Measurements from ENCODE around the gene TMCC1.

TMCC1 gene

GRCh38 chr3:129605922-129606635, 287.4 kb downstream of the TMCC1 start:
- Mint-ChIP-seq H3K4me1 (ENCODE audit: low read depth) (peaks cover 13% of the 10 kb centered on the region), H3K27ac (peak overlapping the region; percentile 61), H3K4me3 (peak overlapping the region; percentile 83), H3K9me3 (no peaks in the 10 kb centered on the region), H3K27me3 (peaks cover 32% of the 10 kb centered on the region), H3K36me3 (ENCODE audit: low read depth) (no peaks in the 10 kb centered on the region)

GRCh38 chr3:129605203-129605921, 288.1 kb downstream of the TMCC1 start:
- H3K4me3 Mint-ChIP-seq = peak overlapping the region; percentile 83
- no peaks in the 10 kb centered on the region for H3K36me3 Mint-ChIP-seq (ENCODE audit: low read depth)
- peak overlapping the region; percentile 61 for H3K27ac Mint-ChIP-seq
- peaks cover 13% of the 10 kb centered on the region for H3K4me1 Mint-ChIP-seq (ENCODE audit: low read depth)
- no peaks in the 10 kb centered on the region for H3K9me3 Mint-ChIP-seq
- H3K27me3 Mint-ChIP-seq = peaks cover 32% of the 10 kb centered on the region

- Mint-ChIP-seq H3K4me3 (peak overlapping the region; percentile 20), H3K27ac (no peak overlapping the region), H3K36me3 (ENCODE audit: low read depth) (no peaks in the 10 kb centered on the region)
These were observed 288.7 kb downstream of the TMCC1 start for GRCh38 chr3:129604767-129605166.

DNA sequence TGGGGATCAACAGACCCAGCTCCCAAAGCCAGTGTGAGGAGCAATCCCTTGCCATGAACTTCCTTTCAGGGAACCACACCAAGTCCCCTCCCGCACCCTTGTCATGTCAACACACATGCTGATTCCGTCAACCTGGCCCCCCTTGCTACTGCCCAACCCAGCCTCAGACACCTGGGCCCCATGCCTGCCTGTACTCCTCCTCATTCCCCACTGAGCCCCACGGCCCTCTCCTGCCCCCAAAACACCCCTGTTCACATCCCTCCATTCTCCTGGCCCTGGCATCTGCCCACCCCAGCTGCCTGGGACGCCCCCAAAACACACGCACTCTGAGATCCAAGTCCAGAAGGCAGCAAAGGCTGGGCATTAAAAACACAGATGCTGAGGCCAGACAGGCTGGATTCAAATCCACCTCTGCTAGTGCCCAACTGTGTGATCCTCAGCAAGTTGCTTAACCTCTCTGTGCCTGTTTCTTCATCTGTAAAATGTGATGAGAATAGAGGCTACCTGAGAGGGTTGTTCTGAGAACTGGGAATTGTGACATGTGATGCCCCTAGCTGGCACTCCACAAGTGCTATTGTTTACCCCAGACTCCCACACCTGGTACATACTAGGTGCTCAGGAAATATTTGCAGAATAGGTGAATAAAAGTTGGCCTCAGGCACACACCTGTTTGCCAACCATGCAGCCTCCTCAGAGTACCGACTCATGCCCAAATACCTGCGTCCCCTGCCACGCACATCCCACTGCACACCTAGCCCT, 289.3 kb downstream of the TMCC1 start:
- no peaks in the 10 kb centered on the region for H3K36me3 Mint-ChIP-seq (ENCODE audit: low read depth)
- no peak overlapping the region for H3K27ac Mint-ChIP-seq
- H3K4me1 Mint-ChIP-seq (ENCODE audit: low read depth) = peaks cover 22% of the 10 kb centered on the region
- H3K27me3 Mint-ChIP-seq = peaks cover 32% of the 10 kb centered on the region
- H3K4me3 Mint-ChIP-seq = peak overlapping the region; percentile 13
- no peaks in the 10 kb centered on the region for H3K9me3 Mint-ChIP-seq

More at GRCh38 chr3:129604767-129605166, 288.7 kb downstream of the TMCC1 start:
- peaks cover 32% of the 10 kb centered on the region for H3K27me3 Mint-ChIP-seq
- peaks cover 19% of the 10 kb centered on the region for H3K4me1 Mint-ChIP-seq (ENCODE audit: low read depth)
- no peaks in the 10 kb centered on the region for H3K9me3 Mint-ChIP-seq

DNA sequence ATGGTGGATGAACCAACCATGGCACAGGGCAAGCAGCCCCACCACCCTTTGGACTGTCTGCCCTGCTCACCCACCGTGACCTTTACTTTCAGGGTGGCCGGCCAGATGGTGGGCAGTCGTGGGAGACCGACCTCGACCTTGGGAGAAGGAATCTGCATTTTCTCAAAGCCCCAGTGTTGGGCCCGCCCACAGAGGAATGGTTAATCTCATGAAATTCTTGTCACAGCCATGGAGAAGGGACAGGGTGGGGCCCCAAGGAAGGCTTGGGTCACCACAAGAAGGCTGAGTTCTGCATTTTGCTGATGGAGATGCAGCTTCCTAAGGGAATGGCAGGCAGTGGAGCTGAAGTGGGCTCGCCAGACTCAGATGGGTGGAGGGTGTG, 290.0 kb downstream of the TMCC1 start:
- peaks cover 20% of the 10 kb centered on the region for H3K4me1 Mint-ChIP-seq (ENCODE audit: low read depth)
- no peak overlapping the region for H3K27ac Mint-ChIP-seq
- H3K4me3 Mint-ChIP-seq = no peak overlapping the region
- no peaks in the 10 kb centered on the region for H3K36me3 Mint-ChIP-seq (ENCODE audit: low read depth)
- H3K27me3 Mint-ChIP-seq = peaks cover 28% of the 10 kb centered on the region
- no peaks in the 10 kb centered on the region for H3K9me3 Mint-ChIP-seq

DNA sequence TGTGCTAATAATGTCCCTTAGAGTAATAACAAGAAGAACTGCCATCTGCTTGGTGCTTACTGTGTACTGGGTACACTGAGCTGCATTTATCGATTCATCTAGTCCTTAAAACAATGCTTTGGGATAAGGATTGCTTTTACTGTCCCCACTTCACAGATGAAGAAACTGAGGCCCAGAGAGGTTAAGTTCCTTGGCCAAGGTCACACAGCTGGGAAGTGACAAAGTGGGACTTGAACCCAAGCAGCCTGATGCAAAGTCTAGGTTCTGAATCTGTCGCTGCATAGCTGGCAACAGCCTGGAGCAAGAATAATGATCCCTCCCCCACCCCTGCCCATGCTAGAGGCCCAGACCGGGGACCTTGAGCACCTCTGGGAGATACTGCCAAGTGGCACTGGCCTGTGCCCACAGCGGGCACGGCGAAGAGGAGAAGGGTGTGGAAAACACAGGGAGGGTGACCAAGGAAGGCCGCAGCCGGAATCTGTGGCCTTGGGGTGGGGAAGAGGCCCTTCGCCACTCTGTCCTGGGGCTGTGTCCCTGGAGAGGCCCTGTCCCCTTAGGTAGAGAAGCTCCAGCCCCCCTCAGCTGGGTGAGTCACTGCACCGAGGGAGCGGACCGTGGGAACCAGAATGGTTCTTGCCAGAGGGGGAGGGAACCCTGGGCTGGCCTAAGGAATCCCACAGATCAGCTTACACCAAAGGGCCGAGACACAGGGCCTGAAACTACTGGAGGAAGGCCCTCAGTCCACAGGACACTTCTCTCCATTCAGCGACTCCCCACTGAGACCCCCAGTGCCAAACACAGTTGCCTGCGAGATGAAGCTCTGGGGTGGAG, 290.6 kb downstream of the TMCC1 start:
- Mint-ChIP-seq H3K36me3 (ENCODE audit: low read depth) (no peaks in the 10 kb centered on the region), H3K27ac (no peak overlapping the region), H3K4me1 (ENCODE audit: low read depth) (peaks cover 17% of the 10 kb centered on the region), H3K4me3 (no peak overlapping the region), H3K9me3 (no peaks in the 10 kb centered on the region), H3K27me3 (peaks cover 23% of the 10 kb centered on the region)

- H3K9me3 Mint-ChIP-seq = no peaks in the 10 kb centered on the region
- no peak overlapping the region for H3K27ac Mint-ChIP-seq
- H3K4me3 Mint-ChIP-seq = no peak overlapping the region
- no peaks in the 10 kb centered on the region for H3K36me3 Mint-ChIP-seq (ENCODE audit: low read depth)
- H3K27me3 Mint-ChIP-seq = peaks cover 22% of the 10 kb centered on the region
- peaks cover 17% of the 10 kb centered on the region for H3K4me1 Mint-ChIP-seq (ENCODE audit: low read depth)
These were observed 291.2 kb downstream of the TMCC1 start for GRCh38 chr3:129602309-129602708.

GRCh38 chr3:129601713-129602112, 291.8 kb downstream of the TMCC1 start:
- Mint-ChIP-seq H3K4me3 (no peak overlapping the region), H3K27ac (no peak overlapping the region), H3K9me3 (no peaks in the 10 kb centered on the region), H3K36me3 (ENCODE audit: low read depth) (no peaks in the 10 kb centered on the region), H3K27me3 (peaks cover 16% of the 10 kb centered on the region), H3K4me1 (ENCODE audit: low read depth) (peaks cover 13% of the 10 kb centered on the region)

- no peak overlapping the region for H3K4me3 Mint-ChIP-seq
- H3K9me3 Mint-ChIP-seq = no peaks in the 10 kb centered on the region
- H3K27ac Mint-ChIP-seq = no peak overlapping the region
- H3K27me3 Mint-ChIP-seq = peaks cover 13% of the 10 kb centered on the region
- H3K4me1 Mint-ChIP-seq (ENCODE audit: low read depth) = peaks cover 9% of the 10 kb centered on the region
- no peaks in the 10 kb centered on the region for H3K36me3 Mint-ChIP-seq (ENCODE audit: low read depth)
These were observed 293.2 kb downstream of the TMCC1 start for GRCh38 chr3:129600348-129600747.

DNA sequence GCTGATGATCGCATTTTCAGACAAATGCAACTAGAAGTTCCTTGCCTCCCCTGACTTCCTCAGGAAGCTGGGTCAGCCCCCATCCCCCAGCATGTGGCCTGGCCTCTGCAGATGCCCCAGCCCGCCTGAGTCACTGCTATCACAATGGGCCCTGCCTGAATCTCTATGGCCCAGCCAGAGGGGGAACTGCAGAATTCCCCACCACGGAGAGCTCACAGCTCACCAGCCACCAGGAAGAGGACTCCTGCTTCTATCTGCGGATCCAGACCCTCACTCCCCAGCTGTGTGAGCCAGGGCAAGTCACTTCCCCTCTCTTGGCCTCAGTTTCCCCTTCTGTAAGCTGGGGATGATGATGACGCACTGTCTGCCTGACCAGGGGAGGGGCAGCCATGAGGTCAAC, 293.9 kb downstream of the TMCC1 start:
- Mint-ChIP-seq H3K9me3 (no peaks in the 10 kb centered on the region), H3K27me3 (peaks cover 16% of the 10 kb centered on the region), H3K4me1 (ENCODE audit: low read depth) (peaks cover 9% of the 10 kb centered on the region)

DNA sequence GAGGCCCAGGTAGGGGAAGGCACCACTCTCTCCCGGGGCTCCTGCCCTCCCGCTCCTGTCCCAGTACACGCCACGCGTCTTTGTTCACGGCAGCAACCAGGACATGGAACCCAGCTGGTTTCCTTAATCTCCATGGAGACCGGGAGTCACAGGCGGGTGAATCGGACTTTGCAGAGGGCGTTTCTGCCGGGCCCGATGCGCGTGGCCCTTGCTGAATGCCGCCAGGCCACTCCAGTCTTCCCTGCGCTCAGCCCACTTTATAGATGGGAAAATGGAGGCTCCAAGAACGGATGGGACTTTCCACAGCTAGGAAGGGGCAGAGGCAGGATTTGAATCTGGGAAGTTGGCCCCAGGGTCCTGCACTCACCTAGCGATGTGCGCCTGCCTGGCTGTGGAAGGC, 294.4 kb downstream of the TMCC1 start:
- H3K4me1 Mint-ChIP-seq (ENCODE audit: low read depth) = peaks cover 14% of the 10 kb centered on the region
- no peaks in the 10 kb centered on the region for H3K9me3 Mint-ChIP-seq
- no peaks in the 10 kb centered on the region for H3K36me3 Mint-ChIP-seq (ENCODE audit: low read depth)
- H3K27ac Mint-ChIP-seq = no peak overlapping the region
- no peak overlapping the region for H3K4me3 Mint-ChIP-seq
- peaks cover 11% of the 10 kb centered on the region for H3K27me3 Mint-ChIP-seq

More for the DNA sequence above, 293.9 kb downstream of the TMCC1 start:
- H3K36me3 Mint-ChIP-seq (ENCODE audit: low read depth) = no peaks in the 10 kb centered on the region
- H3K27ac Mint-ChIP-seq = no peak overlapping the region
- H3K4me3 Mint-ChIP-seq = no peak overlapping the region

DNA sequence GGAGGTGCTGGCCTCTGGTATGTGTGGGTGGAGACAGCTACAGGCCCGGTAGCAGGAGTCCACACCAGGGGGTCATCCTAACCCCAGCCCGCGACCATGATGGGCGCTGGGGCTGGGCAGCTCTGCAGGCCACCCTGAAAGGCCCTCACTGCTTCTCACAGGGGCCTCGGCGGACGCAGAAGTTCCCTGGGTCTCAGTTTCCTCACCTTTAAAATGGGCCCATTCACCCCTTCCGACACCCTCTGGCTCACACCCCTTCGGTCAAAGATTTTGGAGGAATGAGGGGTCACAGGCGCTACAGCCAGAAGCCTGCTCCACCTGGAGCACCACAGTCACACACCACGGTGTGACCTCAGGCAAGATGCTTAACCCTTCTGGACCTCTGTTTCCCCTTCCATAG, 295.0 kb downstream of the TMCC1 start:
- Mint-ChIP-seq H3K27ac (no peak overlapping the region), H3K9me3 (no peaks in the 10 kb centered on the region), H3K4me1 (ENCODE audit: low read depth) (peaks cover 20% of the 10 kb centered on the region), H3K36me3 (ENCODE audit: low read depth) (no peaks in the 10 kb centered on the region), H3K27me3 (peaks cover 7% of the 10 kb centered on the region), H3K4me3 (no peak overlapping the region)

GRCh38 chr3:129598000-129598381, 295.5 kb downstream of the TMCC1 start:
- H3K4me3 Mint-ChIP-seq = no peak overlapping the region
- peaks cover 25% of the 10 kb centered on the region for H3K4me1 Mint-ChIP-seq (ENCODE audit: low read depth)
- H3K36me3 Mint-ChIP-seq (ENCODE audit: low read depth) = no peaks in the 10 kb centered on the region
- H3K27me3 Mint-ChIP-seq = peaks cover 6% of the 10 kb centered on the region
- no peak overlapping the region for H3K27ac Mint-ChIP-seq
- H3K9me3 Mint-ChIP-seq = no peaks in the 10 kb centered on the region

Measured in stimulated activated naive CD8-positive, alpha-beta T cell treated with anti-CD3 and anti-CD28 coated beads, Interleukin-15, Interleukin-2, amounts not matched to agents 100 ng/mL and 50 ng/mL, for 24 hours (primary cell).